ENCODE measurements around the gene ZNF718.

DNA sequence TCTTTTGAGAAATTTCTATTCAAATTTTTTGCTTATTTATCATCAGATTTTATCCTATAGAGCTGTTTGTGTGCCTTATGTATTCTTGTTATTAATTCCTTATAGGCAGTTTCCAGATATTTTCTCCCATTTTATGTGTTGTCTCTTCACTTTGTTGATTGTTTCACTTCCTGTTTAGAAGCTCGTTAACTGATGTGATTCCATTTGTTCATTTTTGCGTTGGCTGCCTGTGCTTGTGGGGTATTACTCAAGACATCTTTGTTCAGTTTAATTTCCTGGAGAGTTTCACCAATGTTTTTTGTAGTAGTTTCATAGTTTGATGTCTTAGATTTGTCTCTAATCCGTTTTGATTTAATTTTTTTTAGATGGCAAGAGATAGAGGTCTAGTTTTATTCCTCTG lies 14.6 kb downstream of the ZNF718 start:
- TF ChIP-seq, protein P1, sequence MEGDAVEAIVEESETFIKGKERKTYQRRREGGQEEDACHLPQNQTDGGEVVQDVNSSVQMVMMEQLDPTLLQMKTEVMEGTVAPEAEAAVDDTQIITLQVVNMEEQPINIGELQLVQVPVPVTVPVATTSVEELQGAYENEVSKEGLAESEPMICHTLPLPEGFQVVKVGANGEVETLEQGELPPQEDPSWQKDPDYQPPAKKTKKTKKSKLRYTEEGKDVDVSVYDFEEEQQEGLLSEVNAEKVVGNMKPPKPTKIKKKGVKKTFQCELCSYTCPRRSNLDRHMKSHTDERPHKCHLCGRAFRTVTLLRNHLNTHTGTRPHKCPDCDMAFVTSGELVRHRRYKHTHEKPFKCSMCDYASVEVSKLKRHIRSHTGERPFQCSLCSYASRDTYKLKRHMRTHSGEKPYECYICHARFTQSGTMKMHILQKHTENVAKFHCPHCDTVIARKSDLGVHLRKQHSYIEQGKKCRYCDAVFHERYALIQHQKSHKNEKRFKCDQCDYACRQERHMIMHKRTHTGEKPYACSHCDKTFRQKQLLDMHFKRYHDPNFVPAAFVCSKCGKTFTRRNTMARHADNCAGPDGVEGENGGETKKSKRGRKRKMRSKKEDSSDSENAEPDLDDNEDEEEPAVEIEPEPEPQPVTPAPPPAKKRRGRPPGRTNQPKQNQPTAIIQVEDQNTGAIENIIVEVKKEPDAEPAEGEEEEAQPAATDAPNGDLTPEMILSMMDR (IDR thresholded peaks at IDR 0.05), result no peak
- TF ChIP-seq POLR2A (IDR thresholded peaks at IDR 0.05), result no peak

All from transverse colon (tissue), 3 donors.